GM18502 (cell line): Measurements from ENCODE around the gene ERN1.

Source experiments
- ATAC-seq: cut with Tn5 transposase; IDR thresholded peaks from one replicate; pipeline ENCODE4 v1.9.1; 2021; ENCODE audit warnings: mild to moderate bottlenecking; ENCODE audit not compliant: unreplicated experiment, poor library complexity

ERN1 gene

DNA sequence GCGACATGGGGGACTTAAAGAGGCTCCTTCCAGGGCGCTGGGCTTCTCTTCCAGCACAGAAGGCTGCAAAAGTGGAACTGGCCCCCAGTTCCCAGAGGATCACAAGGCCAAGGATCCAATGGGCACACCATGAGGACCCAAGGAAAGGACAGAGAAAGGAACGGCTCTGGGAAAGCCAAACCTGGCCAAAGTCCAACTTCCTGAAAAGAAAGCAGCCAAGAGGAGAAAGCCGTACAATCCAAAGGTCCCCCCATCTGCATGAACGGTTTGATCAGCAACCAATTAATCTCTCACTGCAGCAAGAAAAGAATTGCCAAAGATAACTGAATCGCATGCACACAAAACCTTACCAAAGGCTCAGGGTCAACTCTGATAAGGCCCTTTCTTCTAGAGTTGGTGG is 89.7 kb downstream of the ERN1 start:
- no peak for ATAC-seq

- no peak for ATAC-seq
Observed at GRCh38 chr17:64039106-64039400, 90.9 kb downstream of the ERN1 start.

- no peak for ATAC-seq
Observed at GRCh38 chr17:64038331-64039105, 91.4 kb downstream of the ERN1 start.

DNA sequence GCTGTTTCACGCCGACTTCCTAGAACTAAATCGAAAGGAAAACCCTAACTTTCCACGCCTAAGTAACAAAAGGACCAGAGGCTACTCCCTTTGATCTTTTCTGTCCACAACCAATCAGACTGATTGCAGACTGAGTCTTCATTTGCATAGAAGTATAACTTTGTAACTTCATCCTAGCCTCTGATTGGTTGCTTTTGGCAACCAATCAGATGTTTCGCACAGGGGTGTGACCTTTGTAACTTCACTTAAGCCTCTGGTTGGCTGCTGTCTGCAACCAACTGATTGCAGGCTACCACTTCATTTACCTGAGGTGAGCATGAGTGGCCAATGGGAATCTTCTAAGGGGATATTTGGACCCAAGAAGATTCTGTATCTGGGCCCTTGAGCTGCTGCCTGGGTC is 92.1 kb downstream of the ERN1 start:
- no peak for ATAC-seq

DNA sequence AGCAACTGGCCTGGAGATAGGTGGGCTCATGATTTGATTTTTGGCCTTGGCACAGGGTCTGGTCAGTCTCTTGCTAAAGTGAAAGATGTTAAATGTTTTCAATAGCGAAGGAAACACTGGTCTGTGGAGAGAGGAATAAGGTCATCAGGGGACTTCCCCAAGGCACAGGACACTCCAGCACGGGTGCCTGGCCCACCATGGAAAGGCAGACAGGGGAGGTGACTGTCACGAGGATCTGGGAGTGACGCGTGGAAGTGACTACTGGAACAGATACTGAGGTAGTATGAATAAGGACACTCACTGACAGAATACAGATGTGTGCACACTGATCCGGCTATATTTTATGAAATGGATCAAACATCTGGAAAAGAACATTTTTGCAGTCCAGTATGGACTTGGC is 92.8 kb downstream of the ERN1 start:
- ATAC-seq: no peak

DNA sequence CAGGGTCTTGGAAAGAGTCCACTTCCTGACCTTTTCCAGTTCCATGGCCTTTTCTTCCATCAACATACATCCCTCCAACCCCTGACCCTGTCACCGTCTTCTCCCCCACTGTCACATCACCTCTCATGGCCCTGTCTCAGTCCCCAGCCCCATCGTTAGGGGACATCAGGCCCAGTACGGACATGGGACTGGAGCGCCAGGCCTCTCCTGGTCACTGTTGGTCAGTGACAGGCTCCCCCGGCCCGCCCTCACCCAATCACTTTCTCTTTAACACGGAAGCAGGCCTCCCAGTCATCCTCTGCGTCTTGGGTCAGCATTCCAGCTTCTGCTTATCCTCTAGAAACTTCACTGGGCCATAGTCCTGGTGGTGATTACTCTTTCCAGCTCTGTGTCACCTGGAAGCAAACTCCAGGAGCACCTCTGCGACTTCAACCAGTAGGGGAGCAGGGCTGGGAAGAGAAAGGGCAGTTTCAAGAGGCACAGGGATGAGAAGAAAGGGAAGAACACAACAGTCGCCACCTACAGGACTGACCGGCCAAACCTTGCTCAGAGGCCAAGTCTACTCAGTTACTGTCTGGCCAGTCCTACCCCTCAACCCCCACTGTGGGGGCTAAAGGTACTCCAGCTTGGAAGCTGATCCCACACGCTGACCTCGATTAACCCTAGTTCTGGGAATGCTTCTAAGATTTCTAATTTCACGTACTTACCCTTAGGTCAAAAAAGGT is 93.6 kb downstream of the ERN1 start:
- ATAC-seq: no peak

- ATAC-seq: no peak
Observed at GRCh38 chr17:64032081-64032480, 97.9 kb downstream of the ERN1 start.

DNA sequence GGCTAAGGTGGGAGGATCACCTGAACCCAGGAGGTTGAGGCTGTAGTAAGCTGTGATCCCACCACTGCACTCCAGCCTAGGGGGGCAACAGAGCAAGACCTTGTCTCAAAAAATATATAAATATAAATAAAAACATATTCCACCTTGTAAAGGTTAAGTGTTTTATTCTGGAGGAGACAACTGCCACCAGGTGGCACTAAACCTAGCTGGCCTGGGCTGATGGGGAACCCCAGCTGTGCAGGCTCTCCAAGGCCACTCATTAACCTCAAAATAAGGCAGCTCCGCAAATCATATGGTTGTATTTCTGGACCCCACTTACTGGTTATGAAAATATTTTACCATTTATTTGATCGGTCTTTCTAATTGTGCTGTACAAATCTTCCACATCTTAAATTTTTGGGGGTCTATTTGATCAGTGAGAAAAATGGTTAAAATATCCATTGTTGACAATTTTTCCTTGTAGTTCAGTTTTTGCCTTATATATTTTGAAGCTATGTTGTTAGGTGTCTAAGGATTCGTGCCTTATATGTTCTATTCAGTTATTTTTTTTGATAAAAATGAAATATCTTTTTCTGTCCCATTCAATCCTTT is 101.0 kb downstream of the ERN1 start:
- peak; percentile 48 for ATAC-seq

DNA sequence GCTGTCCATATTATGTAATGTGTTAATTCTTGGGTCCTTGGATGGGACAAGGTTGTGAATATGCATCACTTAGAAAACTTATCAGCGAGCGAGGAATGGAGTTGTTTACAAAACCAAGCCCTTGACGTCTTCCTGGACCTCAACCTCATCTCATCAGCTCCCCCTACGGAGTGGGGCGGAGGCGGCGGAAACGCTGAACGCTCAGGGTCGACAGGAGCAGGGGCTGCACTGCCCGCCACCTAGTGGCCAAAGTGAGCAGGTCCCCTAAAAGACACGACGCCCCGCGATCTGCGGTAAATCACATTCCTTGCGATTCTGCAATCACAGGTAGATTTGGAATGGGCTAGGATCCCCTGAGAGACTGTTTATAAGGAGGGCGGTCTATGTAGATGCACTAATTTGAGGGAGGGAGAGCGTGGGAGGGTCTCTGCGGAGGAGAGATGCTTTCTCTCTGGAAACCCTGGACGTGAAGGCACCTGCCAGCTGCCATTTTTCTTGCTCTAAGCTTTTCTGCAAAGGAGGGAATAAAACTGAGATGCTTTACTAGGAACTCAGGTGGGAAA is 104.1 kb downstream of the ERN1 start:
- peak; percentile 66 for ATAC-seq

DNA sequence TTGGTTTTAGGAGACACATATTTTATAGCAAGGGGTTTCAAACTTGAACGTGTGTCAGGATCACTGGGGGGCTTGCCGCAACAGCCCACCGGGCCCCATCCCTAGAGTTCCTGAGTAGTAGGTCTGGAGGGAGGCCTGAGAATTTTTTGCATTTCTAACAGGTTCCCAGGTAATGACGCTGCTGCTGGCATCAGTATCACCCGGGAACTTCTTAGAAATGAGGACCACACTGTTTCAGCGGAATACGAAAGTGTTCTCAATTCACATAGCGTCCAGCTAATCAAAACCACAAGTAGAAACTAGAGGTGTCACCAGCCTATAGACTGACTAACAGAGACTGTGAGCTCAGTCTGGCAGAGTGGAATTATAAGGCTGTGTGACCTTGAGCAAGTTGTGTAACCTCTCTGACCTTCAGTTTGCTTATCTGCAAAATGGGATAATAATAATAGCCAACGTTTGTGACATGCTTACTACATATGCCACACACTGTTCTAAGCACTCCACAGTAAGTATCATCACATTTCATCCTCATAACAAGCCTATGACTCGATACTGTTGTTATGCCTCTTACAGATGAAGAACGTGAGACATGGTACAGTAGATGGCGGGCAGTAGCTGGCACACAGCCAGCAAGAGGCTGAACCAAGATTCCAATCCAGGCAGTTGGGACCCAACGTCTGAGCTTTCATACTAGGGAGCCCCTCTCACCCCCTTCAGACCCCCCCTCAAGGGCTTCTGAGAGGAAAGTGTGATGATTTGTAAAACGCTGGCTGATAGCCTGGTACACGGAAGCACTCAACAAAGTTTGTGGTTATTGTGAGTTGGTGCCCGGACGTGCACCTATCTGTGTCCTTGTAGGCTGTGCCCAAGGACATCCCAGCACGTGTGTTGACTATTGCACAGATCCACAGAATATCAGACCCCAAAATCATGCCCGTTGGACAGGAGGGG is 104.9 kb downstream of the ERN1 start:
- ATAC-seq: peak; percentile 1

- no peak for ATAC-seq
Observed at GRCh38 chr17:64024215-64024654, 105.7 kb downstream of the ERN1 start.

GRCh38 chr17:64022611-64023063 is 107.3 kb downstream of the ERN1 start:
- no peak for ATAC-seq

GRCh38 chr17:64020056-64020766 is 109.7 kb downstream of the ERN1 start, which contains the start of gene ICAM2:
ICAM2 (minus strand) TSS chr17:64020633; CDS start chr17:64006691, 13,942 bp downstream.
- ATAC-seq: peak; percentile 76

DNA sequence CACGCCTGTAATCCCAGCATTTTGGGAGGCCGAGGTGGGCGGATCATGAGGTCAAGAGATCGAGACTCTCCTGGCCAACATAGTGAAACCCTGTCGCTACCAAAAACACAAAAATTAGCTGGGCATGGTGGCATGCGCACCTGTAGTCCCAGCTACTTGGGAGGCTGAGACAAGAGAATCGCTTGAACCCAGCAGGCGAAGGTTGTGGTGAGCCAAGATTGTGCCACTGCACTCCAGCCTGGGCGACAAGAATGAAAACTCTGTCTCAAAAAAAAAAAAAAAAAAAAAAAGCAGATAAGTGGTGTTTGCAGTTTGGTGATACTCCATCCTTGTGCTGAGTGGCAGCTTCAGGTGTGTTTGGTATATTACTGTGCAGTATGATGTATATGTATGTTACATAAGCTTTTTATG is 110.4 kb downstream of the ERN1 start:
- peak; percentile 19 for ATAC-seq

DNA sequence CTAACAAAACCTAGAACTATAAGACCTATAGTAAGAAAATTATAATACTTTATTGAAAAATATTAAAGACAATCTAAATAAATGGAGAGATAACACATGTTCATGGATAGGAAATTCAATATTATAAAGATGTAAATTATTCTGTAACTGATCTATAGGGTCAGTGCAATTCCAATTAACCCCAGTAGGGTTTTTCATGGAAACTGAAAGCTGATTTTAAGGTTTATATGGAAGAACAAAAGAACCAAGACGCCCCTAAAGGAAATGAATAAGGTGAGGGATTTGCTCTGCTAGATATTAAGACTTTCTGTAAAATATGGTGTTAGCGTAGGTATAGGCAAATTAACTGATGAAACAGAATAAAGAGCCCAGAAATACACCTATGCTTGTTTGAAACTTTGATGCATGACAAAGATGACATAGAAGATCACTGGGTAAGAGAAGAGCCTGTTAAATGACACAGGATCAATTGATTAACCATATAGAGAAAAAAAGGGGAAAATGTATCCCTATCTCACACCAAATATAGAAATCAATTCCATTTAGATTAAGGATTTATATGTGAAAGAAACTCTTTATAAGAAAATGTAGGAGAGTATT is 112.5 kb downstream of the ERN1 start:
- no peak for ATAC-seq

DNA sequence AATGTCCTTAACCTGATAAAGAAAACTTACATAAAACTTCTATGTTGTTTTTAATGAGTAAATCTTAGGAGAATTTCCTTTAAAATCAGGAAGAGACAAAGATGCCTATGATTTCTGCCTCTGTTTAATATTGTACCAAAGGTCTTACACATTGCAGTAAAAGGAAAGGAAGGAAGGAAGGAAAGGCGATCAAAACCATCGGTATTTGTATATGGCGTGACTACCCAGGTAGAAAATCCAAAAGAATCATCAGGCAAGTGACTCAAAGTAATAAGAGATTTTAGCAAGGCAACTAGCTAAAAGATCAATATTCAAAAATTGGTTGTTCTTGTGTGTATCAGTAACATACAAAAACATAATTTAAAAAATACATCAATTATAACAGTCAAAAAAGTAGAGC is 113.0 kb downstream of the ERN1 start:
- ATAC-seq: no peak

GRCh38 chr17:64016231-64016784 is 113.6 kb downstream of the ERN1 start:
- no peak for ATAC-seq

GRCh38 chr17:64015447-64015846 is 114.5 kb downstream of the ERN1 start:
- ATAC-seq: no peak
